Erythroblast (primary cell): ENCODE results near the gene VAC14.

ENCODE experiments used
- GATA1 ChIP-seq: IDR thresholded peaks from 2 replicates; pipeline ENCODE4 v1.6.1; 2011; ENCODE audit warnings: low read depth, mild to moderate bottlenecking, control low read depth, low read length, moderate library complexity
- POLR2A ChIP-seq: IDR thresholded peaks from 2 replicates; pipeline ENCODE4 v1.6.1; 2011; ENCODE audit warnings: mild to moderate bottlenecking, low read length

GRCh38 chr16:70712359-70712758 lies 88.6 kb downstream of the VAC14 start:
- TF ChIP-seq POLR2A (no peak), GATA1 (no peak)
